GM18519 (cell line): ENCODE measurements around the gene WWTR1.

Source experiments
- ATAC-seq: cut with Tn5 transposase; IDR thresholded peaks from one replicate; pipeline ENCODE4 v1.9.1; 2021; ENCODE audit warnings: mild to moderate bottlenecking, moderate library complexity; ENCODE audit not compliant: unreplicated experiment, low FRiP score

Gene WWTR1

GRCh38 chr3:149655826-149656574 is 1.8 kb downstream of the WWTR1 start:
- no peak for ATAC-seq

- ATAC-seq = no peak
These were observed 3.6 kb downstream of the WWTR1 start for GRCh38 chr3:149654188-149654601.

GRCh38 chr3:149653564-149653963 is 4.3 kb downstream of the WWTR1 start:
- no peak for ATAC-seq

- no peak for ATAC-seq
These were observed 4.7 kb downstream of the WWTR1 start for GRCh38 chr3:149653136-149653535.

GRCh38 chr3:149650828-149651227 is 7.0 kb downstream of the WWTR1 start:
- no peak for ATAC-seq

- no peak for ATAC-seq
These were observed 9.3 kb downstream of the WWTR1 start for GRCh38 chr3:149648525-149648924.

GRCh38 chr3:149647812-149648211 is 10.0 kb downstream of the WWTR1 start:
- ATAC-seq = no peak

GRCh38 chr3:149647285-149647684 is 10.5 kb downstream of the WWTR1 start:
- no peak for ATAC-seq

GRCh38 chr3:149646181-149646766 is 11.6 kb downstream of the WWTR1 start:
- ATAC-seq = no peak

- no peak for ATAC-seq
These were observed 13.9 kb downstream of the WWTR1 start for GRCh38 chr3:149643963-149644362.

- no peak for ATAC-seq
These were observed 14.4 kb downstream of the WWTR1 start for GRCh38 chr3:149643482-149643798.

GRCh38 chr3:149640976-149641728 is 16.7 kb downstream of the WWTR1 start:
- no peak for ATAC-seq

GRCh38 chr3:149639093-149639486 is 18.7 kb downstream of the WWTR1 start:
- no peak for ATAC-seq

GRCh38 chr3:149638228-149639092 is 19.4 kb downstream of the WWTR1 start:
- no peak for ATAC-seq

GRCh38 chr3:149635396-149635795 is 22.4 kb downstream of the WWTR1 start:
- no peak for ATAC-seq

- ATAC-seq = no peak
These were observed 23.3 kb downstream of the WWTR1 start for GRCh38 chr3:149634573-149634972.

GRCh38 chr3:149634072-149634471 is 23.8 kb downstream of the WWTR1 start:
- no peak for ATAC-seq

GRCh38 chr3:149632225-149632624 is 25.6 kb downstream of the WWTR1 start:
- no peak for ATAC-seq

- ATAC-seq = no peak
These were observed 27.0 kb downstream of the WWTR1 start for GRCh38 chr3:149630806-149631205.

GRCh38 chr3:149628957-149629670 is 28.7 kb downstream of the WWTR1 start:
- no peak for ATAC-seq
